HG03280 (cell line): ENCODE results near the gene CMIP.

Experiments
- ATAC-seq: cut with Tn5 transposase; IDR thresholded peaks from one replicate; pipeline ENCODE4 v1.9.1; 2021; ENCODE audit warnings: mild to moderate bottlenecking, moderate library complexity; ENCODE audit not compliant: unreplicated experiment

Gene CMIP

GRCh38 chr16:81546781-81547180, 102.2 kb downstream of the CMIP start:
- ATAC-seq: no peak

- no peak for ATAC-seq
These were observed 102.8 kb downstream of the CMIP start for GRCh38 chr16:81547194-81547938.

GRCh38 chr16:81547939-81548216, 103.3 kb downstream of the CMIP start:
- no peak for ATAC-seq

- no peak for ATAC-seq
These were observed 103.9 kb downstream of the CMIP start for GRCh38 chr16:81548551-81548875.

- ATAC-seq: no peak
These were observed 104.4 kb downstream of the CMIP start for GRCh38 chr16:81548876-81549546.

- ATAC-seq: no peak
These were observed 105.2 kb downstream of the CMIP start for GRCh38 chr16:81549547-81550431.

GRCh38 chr16:81550432-81550808, 105.8 kb downstream of the CMIP start:
- no peak for ATAC-seq

- no peak for ATAC-seq
These were observed 106.7 kb downstream of the CMIP start for GRCh38 chr16:81551151-81551808.

GRCh38 chr16:81551821-81552304, 107.3 kb downstream of the CMIP start:
- no peak for ATAC-seq

GRCh38 chr16:81552743-81553079, 108.1 kb downstream of the CMIP start:
- ATAC-seq: no peak

GRCh38 chr16:81553080-81553813, 108.6 kb downstream of the CMIP start:
- ATAC-seq: no peak

GRCh38 chr16:81553814-81554675, 109.4 kb downstream of the CMIP start:
- no peak for ATAC-seq

GRCh38 chr16:81554979-81555378, 110.4 kb downstream of the CMIP start:
- no peak for ATAC-seq

GRCh38 chr16:81555660-81556059, 111.1 kb downstream of the CMIP start:
- no peak for ATAC-seq

GRCh38 chr16:81556715-81557284, 112.2 kb downstream of the CMIP start:
- ATAC-seq: no peak

- no peak for ATAC-seq
These were observed 113.5 kb downstream of the CMIP start for GRCh38 chr16:81558077-81558443.

- no peak for ATAC-seq
These were observed 114.0 kb downstream of the CMIP start for GRCh38 chr16:81558444-81559175.

- ATAC-seq: no peak
These were observed 116.5 kb downstream of the CMIP start for GRCh38 chr16:81560979-81561657.
